Esophagus muscularis mucosa (tissue), 4 donors: ENCODE results near the gene NBEAL2. TPM values are rescaled to one million over a fixed set of nuclear protein-coding genes. Genes with fewer than 3 reads are reported as not detected.

Source experiments
- DNase-seq: peaks from one replicate; pipeline ENCODE4 v3.0.0-alpha.2; 2017; ENCODE audit errors: extremely low spot score
- H3K27ac ChIP-seq, 4 donors: fragments of 200-600 bp; sonication (generic); replicated peaks in 1 of 4; 1 replicate in 3 of 4; 2 replicates in 1 of 4; pipeline ENCODE4 v1.5.1; 2016 to 2019; ENCODE audit warnings: mild to moderate bottlenecking in 1 of 4
- H3K27me3 ChIP-seq, 4 donors: fragments of 200-600 bp; sonication (generic); one replicate each; pipeline versions ENCODE4 v1.5.1 to v1.6.0; 2016 to 2019
- H3K36me3 ChIP-seq, 4 donors: fragments of 200-600 bp; sonication (generic); one replicate each; pipeline ENCODE4 v1.5.1; 2016 to 2019
- H3K4me1 ChIP-seq, 4 donors: fragments of 200-600 bp; sonication (generic); one replicate each; pipeline ENCODE4 v1.5.1; 2016 to 2019
- H3K4me3 ChIP-seq, 4 donors: fragments of 200-600 bp; sonication (generic); 1 replicate in 2 of 4; 2 replicates in 2 of 4; pipeline ENCODE4 v1.5.1; 2016 to 2019; ENCODE audit warnings: mild to moderate bottlenecking in 4 of 4, moderate library complexity in 1 of 4
- H3K9me3 ChIP-seq, 4 donors: fragments of 200-600 bp; sonication (generic); 1 replicate in 3 of 4; 2 replicates in 1 of 4; pipeline ENCODE4 v1.5.1; 2016 to 2019
- EP300 ChIP-seq: sonication (generic); formaldehyde crosslinking; IDR thresholded peaks from one replicate; pipeline ENCODE4 v1.6.1; 2017; ENCODE audit warnings: antibody characterized with exemption
- POLR2A ChIP-seq: fragments of 450-650 bp; IDR thresholded peaks from one replicate; pipeline ENCODE4 v1.6.1; 2017; ENCODE audit warnings: antibody characterized with exemption, moderate library complexity, mild to moderate bottlenecking, low read depth
- POLR2AphosphoS5 ChIP-seq, 2 donors: sonication (generic); formaldehyde crosslinking; IDR thresholded peaks; one replicate each; pipeline ENCODE4 v1.6.1; 2017; ENCODE audit warnings: antibody characterized with exemption in 2 of 2
- WGBS: methylation state at CpG from one replicate; pipeline ENCODE4 v1.1.5; 2018; 5-methylcytosine and 5-hydroxymethylcytosine counted together
- intact Hi-C: fragments of 100-400 bp; cut with DNase I; formaldehyde crosslinking; loops from one replicate; pipeline ENCODE4 v1.15.1; 2023
- total RNA-seq, 4 donors: library from RNA; depleted of rRNA; stranded (reverse); fragments of >200 nt; gene quantifications; one replicate each; pipeline versions ENCODE4 v1.1.0 to v1.2.1, GENCODE V29; 2016
- TF ChIP-seq, protein P1 (sequence below), 3 experiments: fragments of 200-600 bp in 2 of 3; fragments of 450-650 bp in 1 of 3; sonication (generic) in 2 of 3; IDR thresholded peaks; one replicate each; pipeline ENCODE4 v1.5.1; 2017 to 2019; ENCODE audit warnings: antibody characterized with exemption in 3 of 3, mild to moderate bottlenecking in 2 of 3, moderate library complexity in 1 of 3

The NBEAL2 gene
- total RNA-seq, 4 donors from 2014 or later: 16.6 to 22.1 (median 21.2) TPM

DNA sequence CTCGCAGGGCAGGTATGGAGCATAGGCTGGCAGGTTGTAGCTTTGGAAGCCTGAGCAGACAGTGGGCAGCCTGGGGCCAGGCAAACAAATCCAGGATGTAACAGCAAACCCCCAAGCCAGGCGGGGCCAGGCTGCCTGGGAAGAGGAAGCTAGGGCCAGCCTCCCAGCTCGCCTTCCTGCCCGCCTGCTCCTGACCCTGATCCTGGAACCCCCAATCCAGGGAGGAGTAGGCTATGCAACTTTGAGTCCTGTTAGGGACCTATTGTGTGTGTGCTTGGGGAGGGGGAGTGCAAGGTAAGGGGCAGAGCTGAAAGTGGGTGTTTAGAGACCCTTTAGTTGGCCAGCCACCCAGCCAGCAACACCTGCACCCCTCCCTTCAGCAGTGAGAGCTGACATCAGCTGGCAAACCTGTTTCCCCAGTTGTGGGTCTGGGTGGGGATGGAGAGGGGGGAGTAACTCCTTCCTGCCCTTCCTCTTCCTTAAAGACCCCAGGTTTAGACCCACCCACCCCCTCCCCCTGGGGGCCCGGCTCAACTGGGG lies 2.5 kb downstream of the NBEAL2 start:
- peak overlapping the region in 2 of 4 donors; percentile 22 to 40 for H3K4me3 ChIP-seq
- no peak for TF ChIP-seq EP300
- TF ChIP-seq POLR2AphosphoS5 (IDR thresholded peaks at IDR 0.05): peak in 1 of 2 donors; percentile 14
- TF ChIP-seq, protein P1, sequence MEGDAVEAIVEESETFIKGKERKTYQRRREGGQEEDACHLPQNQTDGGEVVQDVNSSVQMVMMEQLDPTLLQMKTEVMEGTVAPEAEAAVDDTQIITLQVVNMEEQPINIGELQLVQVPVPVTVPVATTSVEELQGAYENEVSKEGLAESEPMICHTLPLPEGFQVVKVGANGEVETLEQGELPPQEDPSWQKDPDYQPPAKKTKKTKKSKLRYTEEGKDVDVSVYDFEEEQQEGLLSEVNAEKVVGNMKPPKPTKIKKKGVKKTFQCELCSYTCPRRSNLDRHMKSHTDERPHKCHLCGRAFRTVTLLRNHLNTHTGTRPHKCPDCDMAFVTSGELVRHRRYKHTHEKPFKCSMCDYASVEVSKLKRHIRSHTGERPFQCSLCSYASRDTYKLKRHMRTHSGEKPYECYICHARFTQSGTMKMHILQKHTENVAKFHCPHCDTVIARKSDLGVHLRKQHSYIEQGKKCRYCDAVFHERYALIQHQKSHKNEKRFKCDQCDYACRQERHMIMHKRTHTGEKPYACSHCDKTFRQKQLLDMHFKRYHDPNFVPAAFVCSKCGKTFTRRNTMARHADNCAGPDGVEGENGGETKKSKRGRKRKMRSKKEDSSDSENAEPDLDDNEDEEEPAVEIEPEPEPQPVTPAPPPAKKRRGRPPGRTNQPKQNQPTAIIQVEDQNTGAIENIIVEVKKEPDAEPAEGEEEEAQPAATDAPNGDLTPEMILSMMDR (IDR thresholded peaks at IDR 0.05): no peak
- no peaks in the 10 kb centered on the region for H3K27me3 ChIP-seq
- peaks cover 31 to 67% (median 56%) of the 10 kb centered on the region in 4 donors for H3K4me1 ChIP-seq
- H3K36me3 ChIP-seq: no peaks in the 10 kb centered on the region
- DNase-seq: no peak
- 49% methylated on average over 4 of the region's 5 CpGs for WGBS
- H3K27ac ChIP-seq: peak overlapping the region; percentile 2 to 53 (median 39)
- H3K9me3 ChIP-seq: no peaks in the 10 kb centered on the region
- intact Hi-C loops: no loop called here

DNA sequence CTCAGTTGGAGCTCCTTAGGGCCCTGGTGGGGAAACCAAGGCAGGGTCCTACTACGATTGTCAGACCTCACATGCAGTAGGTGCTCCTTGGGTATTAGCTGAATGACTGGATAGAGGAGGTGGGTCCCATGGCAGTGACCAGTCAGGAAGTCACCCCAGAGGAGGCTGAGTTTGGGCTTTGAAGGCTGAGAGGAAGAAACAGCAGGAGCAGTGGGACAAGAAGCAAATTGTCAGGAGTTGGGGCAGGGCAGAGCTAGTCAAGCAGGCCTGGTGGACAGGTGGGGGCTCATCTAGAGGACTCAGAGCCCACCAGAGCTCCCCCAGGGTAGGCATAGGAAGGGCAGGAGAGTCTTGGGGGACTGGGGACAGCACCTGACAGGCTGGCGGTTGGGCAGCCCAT lies 3.1 kb downstream of the NBEAL2 start:
- no peak overlapping the region for H3K4me3 ChIP-seq
- H3K36me3 ChIP-seq: no peaks in the 10 kb centered on the region
- peak overlapping the region in 2 of 4 donors; percentile 2 to 26 for H3K27ac ChIP-seq
- 83% methylated on average over 1 of the region's 2 CpGs for WGBS
- no peak for DNase-seq
- no peak for TF ChIP-seq POLR2A
- TF ChIP-seq EP300: no peak
- TF ChIP-seq, protein P1 (IDR thresholded peaks at IDR 0.05): no peak
- no peak for TF ChIP-seq POLR2AphosphoS5 (IDR thresholded peaks at IDR 0.05)
- intact Hi-C loops: no loop called here
- no peaks in the 10 kb centered on the region for H3K27me3 ChIP-seq
- H3K9me3 ChIP-seq: no peaks in the 10 kb centered on the region
- peaks cover 31 to 67% (median 56%) of the 10 kb centered on the region in 4 donors for H3K4me1 ChIP-seq

DNA sequence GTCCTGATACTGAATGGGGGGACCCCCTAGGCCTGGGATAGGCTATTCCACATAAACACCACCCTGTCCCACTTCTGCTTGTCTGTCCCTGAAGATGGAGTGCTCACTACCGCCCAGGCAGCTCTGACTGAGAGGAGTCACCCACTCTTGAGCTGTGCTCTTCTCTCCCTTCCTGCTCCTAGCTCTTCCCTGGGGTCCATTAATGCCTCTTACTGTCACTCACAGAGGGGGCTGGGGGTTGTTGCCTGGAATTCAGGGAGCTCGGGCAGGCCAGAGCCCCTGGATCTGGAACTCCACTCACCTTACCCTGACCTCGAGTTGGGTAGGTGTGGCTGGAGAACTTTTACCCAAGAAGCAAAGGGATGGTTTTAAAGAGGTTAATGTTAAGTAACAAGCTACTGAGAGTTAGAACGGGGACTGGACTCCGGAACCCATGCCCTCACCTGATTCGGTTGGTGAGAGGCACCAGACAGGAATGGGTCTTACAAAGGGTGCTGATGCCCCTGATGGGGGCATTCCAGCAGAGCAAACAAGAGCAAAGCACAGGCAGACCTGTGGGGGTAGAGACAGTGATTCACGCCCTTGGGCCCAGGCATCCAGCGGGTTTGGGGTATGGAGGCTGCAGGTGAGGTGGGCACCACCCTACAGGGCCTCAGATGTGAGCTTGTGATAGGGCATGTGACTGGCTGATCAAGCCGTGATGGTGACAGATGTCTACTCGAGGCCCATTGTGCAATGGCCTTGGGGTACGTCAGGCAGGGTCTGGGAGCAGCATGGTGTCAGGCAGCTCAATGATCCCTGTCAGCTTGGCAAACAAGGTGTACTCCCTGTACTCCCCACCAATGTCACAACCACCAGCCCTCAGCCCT lies 5.4 kb downstream of the NBEAL2 start:
- Histone ChIP-seq H3K4me1 (peaks cover 26 to 70% (median 58%) of the 10 kb centered on the region in 4 donors), H3K27ac (no peak overlapping the region), H3K9me3 (no peaks in the 10 kb centered on the region), H3K27me3 (no peaks in the 10 kb centered on the region), H3K4me3 (no peak overlapping the region), H3K36me3 (peaks cover 0 to 17% (median 14%) of the 10 kb centered on the region in 4 donors)
- DNase-seq: no peak
- WGBS: 90% methylated on average over 9 of the region's 11 CpGs
- TF ChIP-seq, protein P1 (IDR thresholded peaks at IDR 0.05): no peak
- TF ChIP-seq POLR2AphosphoS5 (IDR thresholded peaks at IDR 0.05): no peak
- no peak for TF ChIP-seq EP300
- no peak for TF ChIP-seq POLR2A
- intact Hi-C loops: no loop called here

DNA sequence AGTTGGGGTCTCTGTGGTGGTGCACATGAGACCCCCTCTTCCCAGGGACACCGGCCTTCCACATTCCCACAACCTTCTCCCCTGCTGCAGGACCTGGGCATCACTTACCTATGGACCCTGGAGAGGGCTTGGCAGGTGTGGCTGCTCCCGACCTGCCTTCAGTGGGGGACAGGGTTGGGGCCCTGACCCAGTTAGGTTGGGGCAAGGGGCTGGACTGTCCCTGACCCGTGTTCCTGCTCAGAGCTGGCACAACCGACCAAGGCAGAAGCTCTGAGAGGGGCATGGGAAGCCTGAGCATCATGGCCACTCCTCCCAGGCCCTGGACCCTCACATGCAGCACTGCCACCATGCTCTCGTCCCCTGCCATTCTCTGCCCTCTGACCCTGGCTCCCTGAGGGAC lies 6.1 kb downstream of the NBEAL2 start:
- no CpG with 5 or more reads among the region's 5 CpGs for WGBS

More for the DNA sequence above, 6.1 kb downstream of the NBEAL2 start:
- Histone ChIP-seq H3K4me1 (peaks cover 20 to 70% (median 51%) of the 10 kb centered on the region in 4 donors), H3K4me3 (no peak overlapping the region), H3K27ac (no peak overlapping the region), H3K36me3 (peaks cover 0 to 22% (median 15%) of the 10 kb centered on the region in 4 donors), H3K9me3 (no peaks in the 10 kb centered on the region), H3K27me3 (no peaks in the 10 kb centered on the region)
- intact Hi-C loops: no loop called here
- no peak for DNase-seq
- TF ChIP-seq POLR2A (no peak), EP300 (no peak), POLR2AphosphoS5 (IDR thresholded peaks at IDR 0.05) (no peak)
- TF ChIP-seq, protein P1 (IDR thresholded peaks at IDR 0.05): no peak
